Activated naive CD4-positive, alpha-beta T cell treated with Interleukin-2 at 50 U/mL for 16 hours (primary cell): ENCODE data around the gene ARHGAP10.

Source experiments
- DNase-seq: peaks from one replicate; pipeline ENCODE4 v3.0.0-alpha.2; 2020

The ARHGAP10 gene

DNA sequence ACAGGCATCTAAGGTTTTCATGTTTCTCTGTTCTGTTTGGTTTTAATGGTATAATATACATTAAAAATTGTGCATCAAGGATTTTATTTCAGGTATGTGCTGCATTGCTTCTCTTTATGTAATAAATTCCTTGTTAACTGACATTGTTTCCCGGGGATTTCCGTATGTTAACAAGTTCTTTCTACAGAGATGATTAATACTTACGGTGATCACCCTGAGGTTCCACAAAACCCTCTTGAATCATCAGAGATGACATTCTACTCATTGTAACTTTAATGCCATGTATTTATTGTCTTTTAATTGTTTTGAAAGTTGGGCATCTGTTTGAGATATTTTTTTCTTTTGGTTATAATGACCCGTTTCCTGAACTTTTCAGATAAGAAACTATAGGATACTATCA lies 37.5 kb downstream of the ARHGAP10 start:
- DNase-seq, result no peak

DNA sequence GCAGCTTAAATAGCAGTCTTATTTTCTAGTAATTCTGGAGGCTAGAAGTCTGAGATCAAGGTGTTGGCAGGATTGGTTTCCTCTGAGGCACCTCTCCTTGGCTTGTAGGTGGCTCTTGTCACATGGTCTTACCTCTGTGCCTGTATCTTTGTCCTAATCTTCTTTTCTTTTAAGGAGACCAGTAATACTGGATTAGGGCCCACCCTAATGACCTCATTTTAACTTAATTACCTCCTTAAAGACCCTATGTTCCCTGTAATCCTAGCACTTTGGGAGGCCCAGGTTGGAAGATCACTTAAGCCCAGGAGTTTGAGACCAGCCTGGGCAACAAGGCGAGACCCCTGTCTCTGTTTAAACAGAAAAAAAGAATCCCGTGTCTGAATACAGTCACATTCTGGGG lies 38.9 kb downstream of the ARHGAP10 start:
- no peak for DNase-seq

DNA sequence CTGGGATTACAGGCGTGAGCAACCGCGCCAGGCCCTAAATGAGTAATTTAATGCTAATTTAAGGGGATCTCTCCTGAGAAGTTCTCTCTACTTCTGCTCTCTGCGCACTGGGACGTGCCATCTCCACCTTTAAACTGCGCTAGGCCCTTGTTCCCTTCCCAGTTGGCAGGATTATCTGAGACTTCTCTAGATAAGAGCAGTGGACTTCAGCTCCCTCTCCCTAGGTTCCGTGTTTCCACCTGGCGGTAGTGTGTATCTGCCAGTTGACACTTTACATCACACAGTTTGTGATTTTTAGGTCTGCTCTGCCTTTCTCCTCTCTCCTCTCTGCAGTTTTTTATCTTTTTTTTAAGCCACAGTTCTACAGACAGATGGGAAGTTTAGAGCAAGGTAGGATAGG lies 40.2 kb downstream of the ARHGAP10 start:
- DNase-seq, result no peak

DNA sequence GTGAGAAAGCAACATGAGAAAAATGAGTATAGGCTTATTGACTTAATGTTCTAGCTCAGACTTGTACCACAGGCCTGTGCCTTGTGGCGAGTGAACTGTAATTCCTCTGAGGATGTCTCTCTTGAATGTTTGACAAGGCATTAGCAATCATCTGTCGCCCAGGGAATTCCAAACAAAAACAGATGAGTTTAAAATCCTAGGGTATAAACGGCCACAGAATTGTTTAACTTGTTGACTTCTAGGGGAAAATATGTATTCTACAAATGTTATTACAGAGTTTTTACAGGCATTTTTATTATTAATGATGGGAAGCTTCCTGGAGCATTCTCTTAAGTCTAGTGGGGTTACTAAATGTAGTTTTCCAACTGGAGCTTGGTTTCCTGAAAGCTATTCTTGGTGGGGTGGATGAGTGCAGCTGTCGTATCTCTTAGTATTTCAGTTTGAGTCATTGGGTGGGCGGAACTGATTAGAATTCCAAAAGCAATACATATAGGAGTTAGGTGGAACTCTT lies 40.6 kb downstream of the ARHGAP10 start:
- DNase-seq, result no peak

DNA sequence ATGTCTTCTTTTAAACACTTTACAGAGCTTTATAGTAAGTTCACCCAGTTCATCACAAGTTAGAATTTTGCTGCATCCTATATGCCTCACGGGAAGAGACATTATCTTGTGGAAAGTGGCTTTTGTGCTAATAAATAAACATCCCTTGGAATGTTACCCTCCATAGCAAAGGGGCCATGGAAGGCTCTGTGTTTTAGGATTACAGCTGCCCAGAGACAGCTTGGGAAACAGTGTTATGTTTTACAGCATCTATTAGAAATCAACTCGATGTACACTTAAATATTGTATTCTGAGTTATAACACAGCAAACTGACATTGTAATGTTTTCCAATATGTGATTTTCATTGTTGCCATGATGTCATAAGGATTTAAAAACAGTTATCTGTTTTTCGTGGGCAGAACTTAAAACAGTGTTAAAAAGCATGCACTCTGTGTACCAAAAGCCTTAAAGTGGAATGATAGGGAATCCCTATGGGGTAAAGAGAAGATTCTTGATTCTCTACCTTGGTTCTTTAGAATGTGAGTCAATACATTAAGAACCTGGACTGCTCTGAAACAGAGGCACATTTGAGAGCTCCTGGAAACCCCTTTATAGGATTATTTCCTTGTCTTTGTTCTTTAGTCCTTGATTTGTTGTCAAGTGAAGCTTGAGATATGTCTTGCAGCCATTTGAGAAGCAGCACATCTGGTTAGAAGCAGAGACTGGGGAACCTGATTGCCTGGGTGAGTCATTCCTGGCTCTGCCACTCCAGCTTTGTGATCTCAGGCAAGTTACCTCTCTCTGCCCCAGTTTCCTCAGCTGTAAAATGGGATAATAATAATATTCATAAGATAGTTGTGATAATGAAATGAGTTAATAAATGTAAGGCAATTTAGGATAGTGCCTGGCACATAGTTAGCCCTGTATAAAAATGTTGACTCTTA lies 41.6 kb downstream of the ARHGAP10 start:
- DNase-seq, result no peak

DNA sequence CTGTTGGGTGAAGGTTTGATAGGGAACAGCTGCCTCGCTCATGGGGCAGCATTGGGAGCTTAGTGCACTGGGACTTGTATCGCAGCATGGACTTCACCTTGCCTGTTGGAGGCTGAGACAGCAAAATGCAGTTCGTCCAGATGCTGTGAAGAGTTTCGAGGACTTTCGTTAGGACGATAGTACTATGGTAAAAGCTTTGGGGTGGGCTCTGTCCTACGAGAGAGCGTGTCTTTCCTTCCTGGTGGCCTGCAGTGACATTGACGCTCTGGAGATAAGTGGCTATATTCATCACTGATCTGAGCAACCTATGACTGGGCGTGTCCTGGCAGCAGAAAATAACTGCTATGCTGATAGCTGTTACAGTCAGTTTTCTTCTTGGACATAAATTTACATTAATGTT lies 44.8 kb downstream of the ARHGAP10 start:
- no peak for DNase-seq

- no peak for DNase-seq
Observed at GRCh38 chr4:147777456-147778091, 45.7 kb downstream of the ARHGAP10 start.

GRCh38 chr4:147778942-147779341 lies 47.1 kb downstream of the ARHGAP10 start:
- no peak for DNase-seq

- no peak for DNase-seq
Observed at GRCh38 chr4:147779451-147779850, 47.6 kb downstream of the ARHGAP10 start.

GRCh38 chr4:147780137-147780777 lies 48.4 kb downstream of the ARHGAP10 start:
- no peak for DNase-seq

DNA sequence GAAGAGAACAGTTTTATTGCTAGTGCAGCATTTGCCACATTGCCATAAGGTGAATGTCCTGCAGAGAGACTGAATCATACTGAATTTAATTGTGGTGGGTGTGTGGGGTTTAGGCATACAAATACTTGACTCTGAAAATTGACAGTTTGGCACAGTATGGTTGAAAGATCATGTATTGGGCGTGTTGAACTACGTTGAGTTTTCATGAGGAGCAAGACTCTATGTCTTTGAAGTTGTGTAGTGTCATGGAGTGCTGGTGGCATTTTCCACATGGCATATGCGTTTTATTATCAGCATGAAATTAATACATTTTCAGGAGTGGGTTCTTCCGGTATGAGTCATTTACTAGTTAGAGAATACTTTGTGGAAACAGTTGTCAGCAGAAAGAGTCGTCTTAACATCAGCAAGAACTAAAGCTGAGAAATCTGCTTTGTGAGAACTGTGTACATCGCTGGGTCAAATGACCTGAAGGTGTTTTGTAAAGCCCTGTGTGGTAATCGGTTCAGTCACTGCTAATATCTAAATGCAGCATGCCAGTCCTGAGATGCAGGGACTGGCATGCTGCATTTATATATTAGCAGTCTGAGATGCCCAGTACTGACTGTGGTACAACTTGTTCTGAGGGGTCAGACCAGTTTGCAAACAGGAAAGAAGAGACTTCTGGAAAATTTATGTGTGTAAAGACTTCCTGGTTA lies 50.3 kb downstream of the ARHGAP10 start:
- DNase-seq, result no peak

GRCh38 chr4:147785129-147785528 lies 53.2 kb downstream of the ARHGAP10 start:
- DNase-seq, result no peak

GRCh38 chr4:147786031-147786430 lies 54.1 kb downstream of the ARHGAP10 start:
- DNase-seq, result no peak

- DNase-seq, result no peak
Observed at GRCh38 chr4:147786531-147786930, 54.6 kb downstream of the ARHGAP10 start.

DNA sequence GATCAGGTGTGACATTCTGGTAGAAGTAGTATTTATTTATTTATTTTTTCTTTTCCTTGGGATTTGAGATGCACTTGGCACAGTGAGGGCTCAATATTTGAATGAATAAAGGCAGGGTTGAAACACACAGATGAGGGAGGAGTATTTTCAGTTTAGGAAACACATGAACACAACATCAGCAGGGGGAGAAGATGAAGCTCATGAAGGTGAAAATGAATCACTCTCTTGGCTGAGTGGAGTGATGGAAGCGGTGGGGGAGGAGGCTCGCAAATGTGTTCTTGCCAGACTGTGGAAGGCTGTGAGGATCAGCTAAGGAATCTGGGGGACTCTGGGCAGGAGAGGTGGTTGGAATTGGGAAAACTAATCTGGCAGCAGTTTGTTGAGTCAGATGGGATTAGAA lies 55.3 kb downstream of the ARHGAP10 start:
- DNase-seq, result no peak

- no peak for DNase-seq
Observed at GRCh38 chr4:147788791-147789190, 56.9 kb downstream of the ARHGAP10 start.

DNA sequence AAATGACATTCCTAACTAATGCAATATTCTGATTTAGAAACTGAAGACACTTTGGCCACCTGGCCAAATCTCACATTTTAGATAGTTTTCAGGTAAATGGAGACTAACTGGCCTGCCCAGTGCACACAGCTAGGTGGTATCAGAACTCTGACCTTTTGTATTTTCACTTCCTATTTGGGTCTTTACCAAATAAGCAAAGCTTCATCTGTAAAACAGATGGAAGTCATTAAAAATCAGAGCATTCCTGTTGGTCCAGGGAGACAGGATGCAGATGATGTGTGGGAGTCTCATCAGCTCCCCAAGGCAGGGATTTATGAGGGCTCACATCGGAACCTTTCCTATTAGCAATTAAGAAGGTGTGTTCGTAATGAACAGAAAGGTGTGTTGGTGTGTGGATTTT lies 57.7 kb downstream of the ARHGAP10 start:
- no peak for DNase-seq

GRCh38 chr4:147790412-147790811 lies 58.5 kb downstream of the ARHGAP10 start:
- no peak for DNase-seq

GRCh38 chr4:147791341-147791740 lies 59.5 kb downstream of the ARHGAP10 start:
- no peak for DNase-seq

GRCh38 chr4:147791865-147792264 lies 60.0 kb downstream of the ARHGAP10 start:
- DNase-seq, result no peak

DNA sequence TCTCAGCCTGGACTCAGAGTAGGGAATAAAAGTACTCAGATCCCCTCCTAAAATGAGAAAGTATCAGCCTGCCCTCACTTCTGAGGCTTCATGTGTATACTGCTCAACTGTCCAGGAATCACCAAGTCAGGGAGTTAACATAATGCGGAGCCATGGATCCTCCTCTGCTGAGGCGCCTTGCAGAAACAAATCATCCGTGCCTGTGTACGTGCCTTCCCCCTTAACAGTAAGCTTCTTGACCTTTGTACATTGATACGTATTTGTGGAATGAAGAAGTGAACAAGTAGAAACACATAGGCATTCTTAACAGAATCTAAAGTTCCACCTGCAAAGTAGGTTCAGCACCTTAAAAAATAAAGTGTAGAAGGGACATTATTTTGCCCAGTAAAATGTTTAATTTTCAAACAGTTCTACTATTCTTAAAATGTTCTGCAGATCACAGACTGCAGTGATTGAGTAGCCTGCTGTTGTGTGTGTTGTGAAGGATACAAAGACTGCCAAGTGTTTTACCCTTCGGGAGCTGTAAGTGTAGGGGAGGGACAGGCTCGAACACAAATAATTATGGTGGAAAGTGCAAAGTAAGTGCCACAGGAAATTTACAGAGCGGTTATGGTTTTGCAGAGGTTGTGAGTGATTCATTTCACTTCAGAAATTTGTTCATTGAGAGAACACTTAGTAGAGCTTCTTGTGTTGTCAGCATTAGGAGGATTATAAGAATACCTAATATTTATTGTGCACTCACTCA lies 61.9 kb downstream of the ARHGAP10 start:
- no peak for DNase-seq

DNA sequence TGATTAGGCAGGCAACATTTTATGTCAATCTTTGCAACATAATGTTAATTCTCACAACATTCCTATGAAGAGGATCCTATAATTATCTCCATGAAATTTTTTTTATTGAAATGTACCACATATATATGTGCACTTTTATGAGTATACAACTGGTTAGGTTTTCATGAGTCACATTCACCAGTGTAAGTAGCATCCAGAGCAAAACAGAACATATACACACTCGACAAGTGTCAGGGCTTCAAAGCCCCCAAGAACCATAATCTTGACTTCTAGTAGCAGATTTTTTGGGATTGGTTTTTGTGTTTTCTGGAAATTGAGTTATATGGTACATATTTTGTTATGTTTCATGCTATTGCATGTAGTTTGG lies 62.4 kb downstream of the ARHGAP10 start:
- DNase-seq, result no peak
